HG02981 (cell line): ENCODE data around the gene CLSTN2.

Source experiments
- ATAC-seq: cut with Tn5 transposase; IDR thresholded peaks from one replicate; pipeline ENCODE4 v1.9.1; 2021; ENCODE audit warnings: mild to moderate bottlenecking, moderate library complexity; ENCODE audit not compliant: unreplicated experiment

Gene CLSTN2

DNA sequence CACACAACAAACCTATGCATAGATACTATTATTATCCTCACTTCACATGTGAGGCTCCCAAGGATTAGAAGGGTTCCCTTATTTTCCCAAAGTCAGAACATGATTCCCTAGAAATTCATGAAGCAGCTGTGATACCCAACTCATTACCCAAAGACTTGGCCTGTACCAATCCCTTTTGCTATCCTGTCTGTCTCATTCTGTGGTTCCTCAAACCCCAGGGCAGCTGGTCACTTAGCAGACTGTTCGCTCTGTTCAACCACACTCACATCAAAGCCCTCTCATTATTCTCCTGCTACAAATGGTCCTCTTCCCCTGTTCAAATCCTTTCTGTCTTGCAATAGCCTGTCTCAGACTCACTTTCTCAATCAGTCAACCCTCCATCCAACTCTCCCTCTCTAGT is 588.6 kb downstream of the CLSTN2 start:
- no peak for ATAC-seq

DNA sequence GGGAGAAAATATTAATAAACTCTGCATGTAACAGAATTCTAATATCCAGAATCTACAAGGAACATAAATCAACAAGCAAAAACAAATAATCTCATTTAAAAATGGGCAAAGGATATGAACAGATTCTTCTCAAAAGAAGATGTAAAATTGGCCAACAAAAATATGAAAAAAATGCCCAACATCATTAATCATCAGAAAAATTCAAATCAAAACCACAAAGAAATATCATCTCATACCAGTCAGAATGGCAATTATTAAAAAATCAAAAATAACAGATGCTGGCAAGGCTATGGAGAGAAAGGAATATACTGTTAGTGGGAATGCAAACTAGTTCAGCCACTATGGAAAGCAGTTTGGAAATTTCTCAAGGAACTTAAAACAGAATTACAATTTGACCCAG is 592.2 kb downstream of the CLSTN2 start:
- ATAC-seq, result no peak

DNA sequence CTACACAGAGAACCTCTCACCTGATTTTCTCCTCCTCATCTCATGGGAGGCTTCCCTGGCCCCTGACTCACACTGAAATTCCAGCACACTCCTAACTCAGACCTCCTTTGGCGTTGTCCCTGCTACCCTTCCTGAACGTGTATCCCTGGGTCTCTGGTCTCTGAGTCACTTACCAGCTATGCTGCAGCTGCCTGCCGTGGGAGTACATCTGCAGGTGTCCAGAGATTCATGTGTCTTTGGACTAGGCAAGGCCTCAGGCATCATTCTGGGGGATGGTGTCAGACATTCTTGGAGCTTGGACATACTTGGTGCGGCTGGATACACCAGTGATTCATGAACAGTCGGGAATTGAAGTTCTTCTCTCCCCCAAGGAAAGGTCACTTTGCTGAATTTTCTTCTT is 594.1 kb downstream of the CLSTN2 start:
- ATAC-seq, result no peak

DNA sequence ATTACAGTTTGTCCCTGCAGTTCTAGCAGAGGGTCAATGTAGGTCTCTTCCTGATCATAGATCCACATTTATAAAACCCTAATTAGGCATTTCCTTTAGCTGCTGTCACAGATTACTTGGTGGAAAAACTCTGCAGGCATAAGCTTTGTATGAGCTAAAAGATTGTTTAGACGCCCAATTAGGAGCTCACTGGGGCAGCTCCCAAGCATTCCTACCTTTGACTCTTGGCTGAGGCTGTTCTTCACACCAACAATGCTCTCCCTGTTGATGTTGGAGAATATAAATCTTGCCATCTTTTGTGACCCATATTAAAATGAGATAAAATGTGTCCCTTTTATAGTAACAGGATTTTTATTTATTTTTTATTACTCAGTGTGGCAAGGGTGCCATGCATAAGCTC is 594.6 kb downstream of the CLSTN2 start:
- no peak for ATAC-seq

DNA sequence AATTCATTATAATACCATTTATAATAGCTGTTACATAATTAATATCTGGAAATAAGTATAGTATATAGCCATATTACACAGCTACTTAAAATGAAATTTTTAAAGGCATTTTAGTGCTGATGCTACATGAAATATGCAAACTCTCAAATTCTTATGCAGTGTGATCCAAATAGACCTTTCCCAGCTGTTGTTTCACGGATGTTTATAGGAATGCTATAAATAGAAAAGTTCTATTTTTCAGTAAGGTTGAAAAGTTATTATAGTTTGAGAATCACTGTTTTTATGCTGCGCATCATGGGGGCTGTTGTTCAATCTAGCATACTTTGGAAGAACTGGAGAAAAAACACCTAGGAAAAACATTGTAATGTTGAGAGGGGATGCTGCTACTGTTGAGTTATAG is 595.1 kb downstream of the CLSTN2 start:
- no peak for ATAC-seq

DNA sequence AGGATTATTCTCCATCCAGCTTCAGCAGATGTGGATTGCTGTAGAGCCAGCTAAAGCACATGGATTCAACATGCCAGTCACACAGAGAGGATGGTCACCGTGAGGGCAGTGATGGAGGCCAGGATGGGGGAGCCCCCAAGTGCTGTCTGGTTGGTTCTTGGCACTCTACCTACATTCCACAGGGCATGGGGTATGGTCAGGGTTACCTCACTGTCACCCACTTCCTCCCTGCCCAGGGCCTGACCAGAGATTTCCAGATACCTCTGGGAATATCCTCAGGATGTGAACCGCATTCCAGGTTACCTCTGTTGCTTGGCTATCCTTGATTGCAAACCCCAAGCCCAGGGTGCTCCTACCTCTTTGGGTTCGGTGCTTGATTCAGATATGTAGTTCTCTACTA is 595.6 kb downstream of the CLSTN2 start:
- ATAC-seq, result no peak

DNA sequence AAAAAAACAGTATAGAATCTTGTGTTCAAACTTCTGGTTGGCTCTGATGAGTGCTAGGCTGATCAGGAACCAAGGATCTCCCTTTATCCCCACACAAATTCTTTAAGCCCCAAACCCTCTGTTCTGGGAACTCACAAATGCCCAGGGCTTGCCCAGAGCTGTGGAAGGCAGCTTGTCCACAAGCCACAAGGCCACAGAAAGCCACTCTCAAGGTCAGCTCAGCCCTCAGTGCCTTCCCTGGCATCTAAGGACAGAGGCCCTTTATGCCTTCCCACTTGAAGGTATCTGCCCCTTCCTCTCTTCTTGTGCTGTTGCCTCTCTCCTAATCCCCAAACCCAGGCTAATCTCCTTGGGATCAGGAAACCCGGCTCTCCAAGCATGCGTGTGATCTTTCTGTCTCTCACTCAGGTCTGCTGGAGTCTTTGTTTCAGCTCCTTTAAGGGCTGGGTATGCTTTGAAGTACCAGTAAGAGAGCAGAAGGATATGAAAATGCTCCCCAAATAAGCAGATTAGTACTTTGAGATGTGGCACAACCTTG is 597.9 kb downstream of the CLSTN2 start:
- ATAC-seq, result no peak

DNA sequence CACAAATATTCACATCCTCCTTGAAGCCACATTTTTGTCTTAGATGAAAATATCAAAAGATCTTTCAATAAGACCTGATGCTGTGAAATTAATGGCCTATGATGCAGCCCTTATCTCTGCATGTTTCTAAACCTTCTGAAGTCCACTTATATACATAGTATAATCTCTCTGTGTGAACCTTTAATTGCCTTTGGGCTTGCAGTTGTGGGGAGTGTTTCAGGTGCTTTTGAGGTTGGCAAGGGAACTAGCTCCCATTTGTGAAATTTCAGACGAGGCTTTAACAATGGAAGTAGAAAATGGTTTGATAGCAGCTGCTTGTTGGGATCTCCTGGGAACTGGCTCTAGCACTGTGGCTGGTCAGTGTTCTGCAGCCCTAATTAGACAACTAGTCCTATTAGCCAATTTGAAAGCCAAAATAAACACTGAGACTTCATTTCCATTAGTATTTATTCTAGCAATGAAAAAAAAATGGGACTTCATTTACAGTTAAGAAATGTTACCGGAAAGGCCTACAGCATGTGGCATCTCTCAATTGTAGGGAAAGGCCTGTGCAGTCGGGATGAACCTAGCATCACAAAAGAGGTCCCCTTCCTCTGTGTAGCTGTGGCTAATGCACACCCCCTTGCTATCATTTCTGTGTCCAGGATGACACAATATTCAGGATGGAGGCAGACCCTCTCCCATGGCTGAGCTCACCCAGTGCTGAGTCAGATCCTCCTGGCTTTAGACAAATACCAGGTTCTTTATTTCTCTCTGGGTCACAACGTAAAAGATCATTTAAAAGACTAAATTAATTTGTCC is 602.1 kb downstream of the CLSTN2 start:
- no peak for ATAC-seq

DNA sequence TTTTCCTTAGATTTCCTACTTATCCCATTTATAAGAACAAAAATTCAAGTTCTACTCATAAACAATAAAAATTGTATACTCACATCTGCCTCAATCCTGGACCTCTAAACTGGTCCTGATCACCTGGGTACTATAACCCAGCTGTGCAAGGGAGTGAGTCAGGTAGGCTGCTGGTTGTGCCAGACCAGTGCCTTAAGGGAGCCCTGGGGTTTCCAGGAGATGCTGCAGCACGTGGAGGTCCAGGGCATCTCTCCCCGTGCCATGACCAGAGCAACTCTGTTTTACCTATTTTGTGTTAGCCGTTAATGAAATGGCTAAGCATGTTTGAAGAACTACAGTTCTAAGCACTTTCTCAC is 602.7 kb downstream of the CLSTN2 start:
- no peak for ATAC-seq

DNA sequence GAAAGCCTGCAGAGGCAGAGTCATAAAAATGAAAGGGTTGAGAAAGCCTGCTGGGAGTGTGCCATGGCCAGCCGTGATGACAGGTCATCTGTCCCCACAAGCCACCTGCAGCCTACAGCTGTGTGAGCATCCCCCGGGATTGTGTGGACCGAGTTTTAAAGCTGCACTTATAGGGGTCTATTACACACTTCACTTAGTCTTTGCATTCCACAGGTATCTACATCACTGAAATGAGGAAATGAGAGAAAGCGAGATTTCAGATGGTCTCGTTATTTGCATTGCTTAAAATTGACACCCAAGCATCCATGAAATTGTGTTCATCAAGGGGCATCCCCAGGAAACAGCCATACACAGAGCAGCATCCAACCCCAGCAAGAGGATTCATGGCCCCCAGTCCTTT is 605.3 kb downstream of the CLSTN2 start:
- ATAC-seq, result peak; percentile 65

DNA sequence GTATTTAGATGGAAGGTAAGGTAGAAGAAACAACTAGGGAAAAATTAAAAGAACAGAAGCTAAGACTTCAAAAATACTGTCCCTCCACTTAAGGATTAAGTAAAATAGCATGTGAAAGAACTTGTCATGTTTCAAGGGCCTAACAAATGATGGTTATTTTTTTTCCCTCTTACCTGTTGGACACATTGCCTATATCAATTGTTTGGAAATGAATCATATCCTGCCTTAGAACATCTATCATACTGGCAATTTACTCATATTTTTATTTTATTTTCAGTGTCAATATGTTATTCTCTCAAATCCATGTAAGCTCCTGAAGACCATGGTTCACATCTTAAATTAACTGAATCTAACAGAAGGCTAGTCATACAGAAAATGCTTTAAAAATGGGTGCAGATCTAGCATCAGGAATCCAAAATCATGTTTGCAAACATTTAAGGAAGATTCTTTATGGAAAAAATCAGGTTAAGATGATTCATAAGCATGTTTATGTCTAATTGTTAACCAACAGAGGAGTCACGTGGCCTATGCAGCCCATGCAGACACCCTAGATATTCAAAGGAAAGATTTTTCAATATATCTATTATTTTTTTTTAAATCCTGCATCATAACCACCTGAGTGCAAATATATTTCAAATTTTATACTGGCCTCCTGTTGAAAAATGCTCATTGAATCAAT is 607.1 kb downstream of the CLSTN2 start:
- no peak for ATAC-seq

DNA sequence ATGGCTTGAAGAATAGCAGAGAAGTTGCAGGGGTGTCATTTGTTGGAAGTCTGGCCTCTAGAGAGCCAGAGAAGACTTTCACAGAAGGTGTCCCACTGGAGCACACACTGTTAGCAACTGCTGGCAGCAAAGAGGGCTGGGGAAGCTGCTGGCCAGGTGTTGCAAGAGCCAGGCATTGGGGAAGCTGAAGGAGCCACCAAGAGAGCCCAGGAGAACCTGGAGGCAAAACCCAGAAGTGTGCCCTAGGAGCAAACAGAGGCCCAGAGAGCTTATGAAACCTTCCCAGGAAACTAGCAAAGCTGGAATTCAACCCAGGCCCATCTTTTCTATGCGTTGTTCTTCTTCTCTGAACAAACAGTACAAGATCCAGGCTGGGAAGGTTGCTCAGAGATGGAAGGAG is 610.2 kb downstream of the CLSTN2 start:
- no peak for ATAC-seq

DNA sequence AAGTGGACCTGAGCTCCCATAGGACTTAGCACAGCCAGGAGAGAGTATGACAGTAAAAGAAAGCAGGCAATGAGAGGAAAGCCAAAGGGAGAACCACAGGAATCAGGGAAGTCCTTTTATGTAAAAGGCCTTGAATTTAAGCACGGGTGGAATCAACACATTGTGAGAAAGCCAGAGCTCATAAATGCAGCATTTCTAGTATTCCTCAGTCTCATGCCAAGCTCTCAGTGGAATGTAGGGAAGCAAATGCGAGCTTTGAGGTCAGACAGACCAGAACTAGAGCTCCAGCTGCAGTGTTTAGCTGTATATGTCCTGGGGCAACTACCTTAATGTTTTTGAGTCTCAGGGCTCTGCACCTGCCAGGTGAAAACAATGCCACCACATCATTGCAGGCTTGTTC is 610.8 kb downstream of the CLSTN2 start:
- no peak for ATAC-seq

DNA sequence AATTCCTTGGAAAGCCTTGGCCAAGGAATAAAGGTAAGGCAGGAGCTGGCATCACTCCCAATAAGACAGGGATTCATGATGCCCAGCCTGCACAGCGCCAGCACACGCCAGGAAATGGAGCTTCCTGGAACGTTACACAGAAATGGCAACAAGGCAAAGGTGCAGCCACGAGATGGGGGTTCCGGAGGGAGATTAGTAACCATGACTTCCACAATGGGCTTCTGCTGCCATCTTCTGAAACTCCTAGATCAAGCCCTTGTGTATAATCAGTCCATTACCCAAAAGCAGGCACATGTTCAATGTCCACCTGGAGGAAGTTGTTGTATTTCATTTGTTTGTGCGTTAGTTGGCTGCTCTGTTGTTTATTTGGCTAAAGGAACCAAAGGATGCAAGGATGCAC is 611.7 kb downstream of the CLSTN2 start:
- no peak for ATAC-seq

DNA sequence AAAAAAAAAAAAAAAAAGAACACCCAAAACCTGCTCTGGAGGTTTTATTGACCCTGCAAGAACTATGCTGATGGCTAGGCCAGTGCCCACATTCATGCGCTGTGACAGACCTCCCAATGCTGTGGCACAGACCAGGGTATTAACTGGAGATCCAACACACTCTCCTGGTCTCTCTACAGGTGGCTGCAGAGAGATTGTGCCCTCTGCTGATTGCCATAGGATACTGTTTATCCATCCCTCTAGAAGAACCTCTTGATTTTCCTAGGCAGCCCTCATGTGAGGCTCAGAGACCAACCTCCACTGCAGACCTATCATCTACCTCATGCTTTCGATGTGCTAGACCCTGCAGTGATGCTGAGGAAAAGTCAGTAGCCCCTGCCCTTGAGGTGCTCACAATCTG is 617.4 kb downstream of the CLSTN2 start:
- ATAC-seq, result no peak

DNA sequence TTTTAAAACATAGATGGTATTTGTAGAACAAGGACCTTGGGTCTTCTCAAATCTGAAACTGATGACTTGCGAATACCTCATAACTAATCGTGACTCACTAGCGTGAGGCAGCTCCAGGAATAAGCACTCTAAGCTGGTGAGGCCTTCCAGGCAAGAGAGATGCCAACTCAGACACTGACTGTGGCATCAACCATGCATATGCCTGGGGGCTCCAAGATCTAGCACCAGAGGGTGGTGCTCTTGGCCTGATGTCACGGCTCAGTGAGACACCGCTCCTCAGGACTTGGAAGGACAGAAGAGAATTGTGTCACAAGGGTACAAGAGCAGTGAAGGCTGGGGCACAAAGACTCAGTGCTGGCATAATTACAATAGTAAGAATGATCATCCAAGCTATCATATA is 617.9 kb downstream of the CLSTN2 start:
- ATAC-seq, result no peak

DNA sequence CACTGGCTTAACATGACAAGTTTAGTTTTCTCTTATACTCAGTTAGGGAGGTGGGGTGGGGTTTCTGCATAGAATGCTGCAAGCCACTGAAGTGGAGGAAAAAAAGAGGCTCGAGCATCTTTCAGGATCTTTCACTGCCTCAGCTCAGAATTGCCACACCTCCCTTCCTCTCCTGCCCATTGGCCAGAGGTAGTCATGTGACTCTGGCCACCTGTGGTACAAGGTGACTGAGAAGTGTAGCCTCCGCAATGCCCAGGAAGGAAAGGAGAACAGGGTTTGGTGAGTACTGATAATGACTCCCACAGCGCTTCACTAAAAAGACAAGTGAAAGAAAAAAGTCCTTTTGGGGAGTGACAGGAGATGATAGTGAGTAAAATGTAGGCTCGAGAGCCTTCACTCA is 618.6 kb downstream of the CLSTN2 start:
- ATAC-seq, result no peak

DNA sequence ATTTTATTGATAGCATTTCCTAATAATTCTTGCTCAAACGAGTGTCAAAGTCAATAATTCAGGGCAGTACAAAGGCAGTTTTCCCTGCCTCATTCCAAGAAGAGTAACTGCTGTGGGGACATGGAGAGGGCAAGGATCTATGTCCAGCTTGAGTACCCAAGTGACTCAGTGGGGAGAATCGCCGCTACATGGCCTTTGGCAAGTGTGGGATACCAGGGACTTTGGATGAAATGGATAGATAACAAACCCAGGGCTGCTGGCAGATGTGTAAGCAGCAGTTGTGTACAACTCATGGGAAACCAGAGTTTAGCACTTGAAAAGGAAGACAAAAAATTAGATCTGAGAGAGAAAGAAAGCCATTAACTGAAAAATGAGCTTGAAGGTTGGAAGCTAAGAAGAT is 620.7 kb downstream of the CLSTN2 start:
- ATAC-seq, result no peak

DNA sequence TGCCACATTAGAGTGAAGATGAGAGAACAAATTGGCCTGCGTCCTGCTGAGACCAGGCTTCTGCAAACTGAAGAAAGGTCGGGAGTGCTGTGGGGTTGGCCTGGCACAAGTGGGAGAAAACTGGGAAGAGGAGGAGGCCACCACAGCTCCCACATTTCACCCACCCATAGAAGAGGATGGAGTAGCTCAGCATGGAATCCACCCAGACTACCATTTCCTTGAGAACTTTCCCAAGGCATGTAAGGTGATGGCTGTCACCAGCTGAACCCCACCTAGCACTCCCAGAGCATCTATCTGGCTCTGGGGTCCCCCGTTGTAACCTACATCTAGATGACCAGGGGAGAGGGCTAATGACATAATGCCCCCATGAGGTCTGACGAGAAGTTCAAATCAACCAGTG is 622.5 kb downstream of the CLSTN2 start:
- ATAC-seq, result no peak

DNA sequence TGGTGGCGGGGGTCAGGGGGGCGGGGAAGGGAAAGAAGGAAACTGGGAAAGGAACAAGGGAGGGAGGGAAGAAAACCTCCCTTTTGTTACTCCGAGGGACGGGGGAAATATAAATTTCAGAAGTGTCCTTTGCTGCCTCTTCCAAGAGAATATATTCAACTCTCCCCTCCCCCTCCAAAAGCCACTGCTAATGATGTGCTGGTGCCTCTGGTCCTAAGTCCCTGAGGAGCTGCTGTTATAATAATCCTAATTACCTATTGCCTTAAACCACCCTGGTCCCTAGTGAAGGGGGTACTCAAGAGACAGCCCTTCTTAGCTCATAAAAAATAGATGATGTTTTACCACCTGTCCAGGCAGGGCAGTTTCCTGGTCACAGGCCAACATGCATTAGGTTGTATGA is 624.6 kb downstream of the CLSTN2 start:
- ATAC-seq, result no peak

DNA sequence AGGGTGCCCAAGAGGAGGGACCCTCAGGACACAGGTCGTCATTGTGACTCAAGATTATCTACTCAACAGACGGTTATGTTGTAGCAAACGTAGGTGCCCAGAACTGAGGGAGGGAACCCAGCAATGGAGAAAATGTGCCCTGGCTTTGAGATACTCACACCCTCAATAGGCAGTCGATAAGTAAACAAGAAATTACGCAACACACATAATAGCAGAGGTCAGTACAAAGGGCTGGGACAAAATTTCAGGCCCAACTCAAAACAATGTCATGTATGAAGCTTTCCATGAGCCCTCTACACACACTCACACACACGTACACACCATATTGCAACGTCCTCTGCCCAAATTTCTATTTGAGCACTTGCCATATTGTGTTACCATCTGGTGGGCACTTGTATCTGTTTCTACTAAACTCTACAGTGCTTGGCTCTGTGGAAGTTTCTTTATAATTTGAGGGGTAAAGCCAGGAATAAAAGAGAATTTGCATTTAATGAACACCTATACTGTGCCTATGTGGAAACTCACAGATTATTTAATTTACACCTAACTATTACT is 628.3 kb downstream of the CLSTN2 start:
- no peak for ATAC-seq

DNA sequence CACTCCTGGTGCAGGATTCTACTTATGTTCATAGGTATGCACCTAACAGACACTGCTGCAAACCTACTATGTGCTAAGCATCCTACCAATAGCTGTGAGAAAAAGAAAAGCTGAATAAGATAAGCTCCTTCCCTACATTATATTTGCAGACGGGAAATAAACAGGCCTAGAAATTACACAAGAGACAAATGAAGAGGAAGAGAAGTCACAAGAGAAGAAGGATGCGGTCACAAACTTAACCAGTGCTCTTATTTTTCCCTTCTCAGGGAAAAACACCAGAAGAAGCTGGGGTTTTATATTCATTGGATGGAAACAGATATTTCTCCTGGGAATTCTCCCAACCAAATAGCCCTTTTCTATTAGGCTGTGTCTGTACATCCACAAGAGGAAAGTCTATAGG is 633.1 kb downstream of the CLSTN2 start:
- no peak for ATAC-seq
